ENCODE results near the gene CCDC85A.
"Not testable (repeated sequence)": the region's sequence is repeated elsewhere in the genome, so short reads cannot be mapped to it uniquely, and the experiment has no call there.

Gene CCDC85A

DNA sequence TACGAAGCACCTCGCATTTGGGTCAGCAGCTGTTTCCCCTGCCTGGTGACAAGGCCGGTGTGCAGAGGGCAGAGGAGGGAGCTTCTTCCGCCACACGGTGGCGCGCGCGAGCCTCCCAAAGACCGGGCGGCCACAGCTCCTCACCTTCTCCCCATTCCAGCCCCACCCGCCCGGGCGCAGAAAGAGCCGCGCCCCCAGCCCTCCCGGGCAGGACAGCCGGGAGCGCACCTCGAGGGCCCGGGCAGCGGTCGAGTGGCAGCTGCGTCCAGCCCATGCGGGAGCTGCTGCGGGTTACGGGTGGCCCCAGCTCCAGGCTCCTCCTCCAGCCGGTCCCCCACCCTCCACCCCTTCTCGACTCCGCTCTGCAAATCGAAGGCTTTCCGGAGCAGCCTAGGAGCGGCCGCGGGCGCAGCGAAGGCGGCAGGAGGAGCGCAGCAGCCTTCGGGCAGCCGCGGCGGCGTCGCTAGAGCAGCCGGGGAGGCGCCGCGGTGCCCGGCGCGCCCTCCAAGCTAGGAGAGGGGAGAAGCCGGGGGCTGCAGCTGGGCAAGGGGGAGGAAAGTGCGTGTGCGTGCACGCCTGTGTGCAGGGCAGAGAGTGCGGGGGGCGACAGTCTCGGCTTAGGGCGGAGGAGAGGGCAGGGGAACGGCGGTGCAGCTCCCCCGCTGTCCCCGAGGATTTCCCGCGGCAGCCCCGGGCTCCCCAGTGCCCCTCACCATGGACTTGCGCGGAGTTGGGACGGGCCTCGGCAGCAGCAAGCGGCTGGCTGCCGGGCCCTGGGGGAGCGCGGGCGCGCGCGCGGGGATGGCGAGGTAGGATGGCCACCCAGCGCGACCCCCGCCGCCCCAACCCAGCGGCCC, at the start of gene CCDC85A:
TSS of gene CCDC85A (plus strand) at position 348 of the 857 bp plus-strand sequence. CDS start 635 bp downstream, outside the sequence.
- DNase-seq (ENCODE audit: low spot score), result peak; percentile 78

DNA sequence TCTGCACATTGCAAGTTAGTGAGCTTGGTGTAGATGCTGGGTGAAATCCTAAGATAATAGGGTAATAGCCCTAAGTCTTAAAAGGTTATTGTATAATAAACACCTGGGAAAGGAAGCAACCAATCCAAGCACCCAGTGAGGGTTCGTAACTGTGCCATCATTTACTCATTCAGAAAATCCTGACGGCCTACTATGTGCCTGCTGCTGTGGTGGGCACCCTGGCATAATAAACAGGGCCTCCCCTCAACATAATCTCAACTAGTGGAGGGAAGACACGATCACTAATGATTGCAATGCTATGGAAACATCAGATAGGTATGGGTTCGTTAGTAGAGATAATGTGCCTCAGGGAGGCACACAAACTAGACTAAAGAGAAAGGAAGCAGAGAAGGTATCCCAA, 48.9 kb upstream of the CCDC85A start:
- DNase-seq (ENCODE audit: low spot score), result no peak

DNA sequence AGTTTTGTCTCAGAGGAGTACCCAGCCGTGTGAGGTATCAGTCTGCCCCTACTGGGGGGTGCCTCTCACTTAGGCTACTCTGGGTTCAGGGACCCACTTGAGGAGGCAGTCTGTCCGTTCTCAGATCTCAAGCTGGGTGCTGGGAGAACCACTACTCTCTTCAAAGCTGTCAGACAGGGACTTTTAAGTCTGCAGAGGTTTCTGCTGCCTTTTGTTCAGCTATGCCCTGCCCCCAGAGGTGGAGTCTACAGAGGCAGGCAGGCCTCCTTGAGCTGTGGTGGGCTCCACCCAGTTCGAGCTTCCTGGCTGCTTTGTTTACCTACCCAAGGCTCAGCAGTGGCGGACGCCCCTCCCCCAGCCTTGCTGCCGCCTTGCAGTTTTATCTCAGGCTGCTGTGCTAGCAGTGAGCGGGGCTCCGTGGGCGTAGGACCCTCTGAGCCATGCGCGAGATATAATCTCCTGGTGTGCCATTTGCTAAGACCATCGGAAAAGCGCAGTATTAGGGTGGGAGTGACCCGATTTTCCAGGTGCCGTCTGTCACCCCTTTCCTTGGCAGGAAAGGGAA, 41.2 kb upstream of the CCDC85A start:
- not testable (repeated sequence) for DNase-seq (ENCODE audit: low spot score)

DNA sequence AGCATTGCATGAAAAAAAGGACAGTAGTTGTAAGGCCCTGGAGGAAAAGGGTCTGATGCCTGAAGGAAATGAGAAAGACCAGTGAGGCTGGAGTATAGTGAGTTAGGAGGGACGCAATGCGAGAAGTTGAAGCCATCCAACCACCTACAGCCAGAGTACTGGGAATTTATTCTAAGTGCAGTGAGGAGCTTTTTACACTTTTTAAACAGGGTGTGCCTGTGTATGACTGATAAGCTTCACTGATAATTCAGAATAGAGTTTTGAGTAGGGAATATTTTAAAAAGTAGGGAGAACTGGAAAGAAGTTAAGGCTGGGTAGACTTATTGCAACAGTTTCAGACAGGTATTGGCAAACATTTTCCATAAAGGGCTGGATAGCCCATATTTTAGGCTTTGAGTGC, 35.9 kb upstream of the CCDC85A start:
- DNase-seq (ENCODE audit: low spot score), result no peak

DNA sequence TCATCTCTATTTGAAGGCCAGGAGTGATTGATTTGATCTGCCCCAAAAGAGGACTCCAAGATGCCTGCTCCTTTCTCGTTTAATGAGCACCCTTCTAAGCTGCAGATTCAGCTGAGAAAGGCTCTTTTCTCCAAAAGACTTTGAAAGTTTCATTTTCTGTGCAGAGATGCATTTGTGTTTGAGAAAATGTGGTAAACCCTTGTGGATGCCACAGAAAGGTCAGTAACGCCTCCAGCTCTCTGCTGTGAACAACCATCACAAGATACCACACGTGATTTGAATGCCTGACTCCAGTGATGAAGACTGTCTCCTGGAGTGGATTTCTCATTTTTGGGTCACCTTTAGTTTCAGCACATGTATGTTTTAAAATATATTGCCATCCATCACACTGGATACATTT, 35.0 kb upstream of the CCDC85A start:
- DNase-seq (ENCODE audit: low spot score), result no peak

DNA sequence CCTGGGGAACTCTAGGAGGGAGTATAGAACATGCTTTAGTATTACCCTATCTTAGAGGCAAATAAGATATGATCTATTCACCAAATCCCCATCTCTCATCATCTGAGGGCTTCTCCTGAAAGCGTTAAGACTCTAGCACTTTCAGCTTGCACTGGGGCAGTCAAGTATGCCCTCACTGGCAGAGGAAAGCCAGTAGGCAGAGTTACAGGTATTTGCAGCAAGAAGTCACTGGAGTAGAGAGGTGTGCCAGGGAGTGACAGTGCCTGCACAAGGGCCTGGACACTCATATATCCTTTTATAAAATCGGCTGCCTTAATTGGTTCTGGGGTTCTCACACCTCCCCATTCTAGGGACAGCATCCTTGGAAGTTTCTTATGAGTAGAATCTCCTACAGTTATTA, 31.9 kb upstream of the CCDC85A start:
- no peak for DNase-seq (ENCODE audit: low spot score)

DNA sequence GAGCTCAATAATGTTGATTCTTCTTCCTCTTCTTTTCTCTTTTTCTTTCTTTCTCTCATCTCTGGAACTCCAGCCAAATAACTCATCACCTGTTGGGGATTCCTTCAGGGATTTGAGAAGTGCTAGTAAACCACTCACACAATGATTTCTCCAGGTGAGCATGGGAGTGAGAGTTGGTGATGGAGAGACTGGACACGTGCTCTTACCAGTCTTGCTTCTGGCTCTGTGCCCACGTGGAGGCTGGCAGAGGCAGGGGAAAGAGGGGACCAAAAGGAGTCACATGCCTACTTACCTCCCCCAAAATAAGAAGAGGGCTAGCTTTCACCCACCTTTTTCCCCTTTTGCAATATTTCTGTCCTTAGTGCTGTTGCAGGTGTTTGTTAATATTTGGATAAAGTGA, 28.6 kb upstream of the CCDC85A start:
- DNase-seq (ENCODE audit: low spot score), result no peak

DNA sequence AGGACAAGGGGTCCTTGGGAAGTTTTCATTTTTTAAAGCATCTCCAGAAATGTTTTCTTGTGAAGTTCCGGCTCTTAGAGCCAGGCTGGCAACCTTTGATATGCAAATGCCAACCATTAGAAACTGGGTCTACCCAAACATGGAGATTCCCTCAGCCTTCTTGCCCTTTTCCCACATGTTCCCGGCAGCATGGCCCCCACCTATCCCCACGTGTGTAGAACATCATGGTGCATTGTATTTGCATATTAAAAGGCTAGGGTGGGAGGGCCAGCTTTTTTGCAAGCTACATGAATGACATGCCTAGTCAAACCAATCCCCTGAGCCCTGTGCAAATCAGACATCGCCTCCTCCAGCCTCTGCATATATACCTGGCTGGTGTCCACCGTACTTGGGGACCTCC, 23.9 kb upstream of the CCDC85A start:
- not testable (repeated sequence) for DNase-seq (ENCODE audit: low spot score)

DNA sequence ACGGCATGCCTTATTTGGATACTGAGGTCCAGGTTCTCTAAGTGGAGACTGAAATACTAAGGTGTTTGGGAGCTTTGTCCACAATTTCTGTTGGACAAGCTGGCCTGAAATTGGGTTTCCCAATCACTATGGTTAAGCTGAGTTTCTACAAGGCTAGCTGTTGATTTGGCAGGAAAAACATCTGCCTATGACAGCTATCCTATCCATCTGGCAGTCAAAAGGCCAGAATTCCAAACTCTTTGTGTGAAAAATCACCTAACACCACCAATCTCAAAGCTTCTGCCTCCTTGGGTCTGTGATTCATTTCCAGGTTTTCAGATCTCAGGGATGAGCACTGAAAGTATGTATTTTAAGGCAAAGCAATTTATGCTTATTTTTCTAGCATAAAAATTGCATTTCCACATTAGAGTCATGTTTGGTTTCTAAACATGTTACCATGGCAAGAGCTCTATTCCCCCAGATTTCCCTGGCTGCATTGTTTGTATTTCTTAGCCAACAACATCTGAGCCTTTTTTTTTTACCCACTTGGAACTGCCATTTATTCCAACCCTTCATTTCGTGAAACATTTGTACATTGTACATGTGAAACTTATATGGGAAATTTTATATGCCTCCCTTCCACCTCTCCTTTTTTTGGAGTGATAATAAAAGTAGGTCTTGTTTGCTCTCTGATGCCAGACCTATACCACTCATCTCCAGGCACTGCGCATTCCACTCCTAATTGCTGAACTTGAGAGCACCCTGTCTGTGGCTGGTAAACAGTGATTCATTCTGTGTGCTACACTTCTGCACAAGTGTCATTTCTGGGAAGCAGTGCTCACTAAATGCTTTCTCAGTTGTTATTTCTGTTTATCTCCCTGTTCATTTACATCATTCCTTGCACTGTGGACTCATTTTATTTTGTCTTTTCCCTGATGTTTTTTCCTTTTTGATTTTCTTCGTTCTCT, 15.9 kb upstream of the CCDC85A start:
- peak; percentile 23 for DNase-seq (ENCODE audit: low spot score)

DNA sequence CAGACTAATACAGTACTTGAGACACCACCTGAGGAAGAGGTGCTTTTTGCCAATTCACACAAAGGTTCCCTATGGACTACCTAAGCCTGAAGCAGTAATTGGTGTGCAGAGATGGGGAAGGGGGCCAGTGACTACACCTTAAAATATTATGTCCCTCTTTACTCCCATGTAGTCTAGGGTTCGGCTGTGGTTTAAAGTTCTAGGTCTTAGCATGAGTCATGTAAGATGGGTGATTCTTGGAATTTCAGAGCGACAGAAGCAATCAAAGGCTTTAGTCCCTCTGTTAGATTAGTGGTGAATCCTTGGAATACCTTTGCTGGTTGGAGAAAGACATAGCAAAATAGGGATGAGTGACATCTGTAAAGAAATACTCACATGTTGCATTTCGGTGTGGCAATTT, 14.3 kb upstream of the CCDC85A start:
- DNase-seq (ENCODE audit: low spot score), result no peak

DNA sequence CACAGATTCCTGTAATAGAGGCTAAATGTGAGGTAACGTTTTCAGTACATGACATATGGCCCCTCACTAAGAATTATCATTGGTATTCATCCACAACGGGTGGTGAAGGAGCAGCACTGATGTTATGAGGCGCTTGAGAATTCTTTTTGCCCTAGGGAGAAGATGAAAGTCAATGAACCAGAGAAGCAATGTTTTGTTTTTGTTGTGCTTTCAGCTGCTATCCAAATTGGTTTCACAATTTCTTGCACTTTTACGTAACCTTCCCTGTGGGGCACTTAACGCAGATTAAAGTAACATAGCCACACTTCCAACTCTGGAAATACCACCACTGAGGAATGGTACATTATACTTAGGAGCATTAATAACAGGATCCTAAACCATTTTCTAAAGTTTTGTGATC, 13.3 kb upstream of the CCDC85A start:
- no peak for DNase-seq (ENCODE audit: low spot score)

DNA sequence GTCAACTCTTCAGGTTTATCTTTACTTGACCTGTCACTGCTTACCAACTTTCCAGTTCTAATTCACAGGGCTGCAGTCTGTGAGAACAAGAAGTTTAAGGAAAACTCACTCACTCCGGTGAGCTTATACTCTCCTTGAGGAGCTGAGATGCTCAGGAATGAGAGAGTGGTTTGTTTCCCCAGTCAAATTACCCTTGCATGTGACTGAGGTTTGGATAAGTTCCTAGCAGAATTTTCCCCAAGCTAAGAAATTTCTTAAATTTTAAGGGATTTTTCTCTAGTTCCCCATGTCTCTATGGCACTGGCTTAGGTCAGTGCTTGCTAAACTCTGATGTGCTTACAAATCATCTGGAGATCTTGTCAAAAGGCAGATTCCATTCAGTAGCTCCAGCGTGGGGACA, 12.8 kb upstream of the CCDC85A start:
- no peak for DNase-seq (ENCODE audit: low spot score)

DNA sequence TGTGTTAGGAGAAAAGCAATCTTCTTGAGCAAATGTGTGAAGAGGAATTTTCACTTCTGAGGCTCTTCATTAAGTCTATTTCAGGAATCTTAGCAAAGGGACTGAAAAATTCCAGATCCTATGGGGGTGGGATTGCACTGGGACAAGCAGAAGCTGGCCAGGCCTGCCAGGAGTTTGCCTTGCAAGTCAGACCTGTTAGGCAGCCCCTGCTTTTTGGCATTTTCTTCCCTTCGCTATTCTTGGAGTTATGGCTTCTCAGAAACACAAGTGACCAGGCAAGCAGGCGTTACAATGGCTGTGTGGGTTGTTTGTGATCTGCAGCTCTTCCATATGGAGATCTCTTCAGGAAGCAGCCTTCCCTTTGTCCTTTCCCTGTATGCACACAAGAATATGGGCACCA, 8.0 kb upstream of the CCDC85A start:
- no peak for DNase-seq (ENCODE audit: low spot score)

DNA sequence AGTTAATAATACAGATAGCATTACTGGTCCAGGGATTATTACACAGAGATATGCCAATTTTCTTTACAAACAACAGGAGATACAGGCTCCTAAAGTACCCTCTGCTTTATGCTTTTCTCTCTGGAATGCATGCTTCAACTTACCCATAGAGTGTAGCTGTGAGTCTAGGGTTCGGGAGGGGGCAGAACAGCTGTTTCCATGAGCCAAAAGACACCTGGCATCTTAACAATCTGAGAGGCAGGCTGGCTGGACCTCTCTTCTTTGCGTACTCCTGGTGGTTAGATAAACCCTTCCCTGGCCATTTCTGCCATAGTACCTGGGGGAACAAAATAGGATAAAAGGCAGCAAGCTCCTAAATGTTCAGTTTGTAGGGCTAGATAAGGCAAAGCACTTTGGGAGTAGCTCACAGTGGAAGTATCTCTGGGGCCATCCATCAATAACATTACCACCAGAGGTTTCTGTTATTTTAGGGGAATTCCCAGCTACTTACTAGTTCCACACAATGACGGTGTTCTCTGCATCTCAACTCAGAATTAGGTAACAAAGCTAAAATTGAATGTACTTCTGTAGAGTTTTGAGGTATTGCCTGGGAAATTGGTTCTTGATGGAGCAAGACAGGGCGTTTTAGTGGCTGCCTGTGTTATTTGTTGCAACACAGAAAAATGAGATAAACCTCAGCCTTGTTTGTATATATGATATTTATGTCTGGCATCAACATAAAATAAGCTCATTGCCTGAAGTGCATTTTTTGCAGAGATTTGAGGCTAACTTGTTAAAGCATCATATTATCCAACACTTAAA, 6.2 kb upstream of the CCDC85A start:
- DNase-seq (ENCODE audit: low spot score), result no peak

DNA sequence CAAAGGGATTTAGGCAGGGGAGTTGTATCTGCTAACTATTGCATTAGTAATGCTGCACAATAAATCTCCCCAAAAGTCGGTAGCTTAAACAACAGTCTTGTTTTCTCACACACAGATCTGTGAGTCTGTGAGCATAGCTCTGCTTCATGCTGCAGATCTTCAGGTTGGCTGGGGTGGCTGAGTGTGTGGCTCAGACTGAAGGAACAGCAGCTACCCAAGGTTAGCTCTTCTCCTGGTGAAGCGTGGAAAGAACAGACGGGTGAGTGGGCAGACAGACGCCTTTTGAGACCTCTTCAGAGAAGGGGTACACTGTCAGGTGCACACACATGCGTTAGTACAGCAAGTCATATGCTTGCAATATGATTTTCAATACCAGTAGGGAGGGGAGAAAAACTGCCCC, 3.9 kb upstream of the CCDC85A start:
- no peak for DNase-seq (ENCODE audit: low spot score)

DNA sequence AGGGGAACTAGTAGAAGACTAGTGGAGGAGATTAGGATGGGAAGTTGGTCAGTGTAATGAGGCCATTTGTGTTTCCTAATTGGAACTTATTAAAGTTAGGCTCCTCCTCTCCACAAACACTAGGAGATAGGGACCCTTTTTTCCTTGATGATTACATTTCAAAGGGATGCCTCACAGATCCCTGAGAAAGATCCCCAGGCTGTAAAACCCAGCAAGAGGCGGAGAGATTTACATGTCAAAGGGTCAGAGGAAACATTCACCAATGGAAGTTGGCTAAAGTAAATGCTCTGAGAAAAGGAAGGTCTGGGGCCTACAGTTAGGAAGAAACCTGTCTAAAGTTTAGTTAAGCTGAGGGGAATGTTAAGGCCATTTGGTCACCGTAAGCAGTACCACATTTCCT, 1.4 kb upstream of the CCDC85A start:
- DNase-seq (ENCODE audit: low spot score), result no peak

DNA sequence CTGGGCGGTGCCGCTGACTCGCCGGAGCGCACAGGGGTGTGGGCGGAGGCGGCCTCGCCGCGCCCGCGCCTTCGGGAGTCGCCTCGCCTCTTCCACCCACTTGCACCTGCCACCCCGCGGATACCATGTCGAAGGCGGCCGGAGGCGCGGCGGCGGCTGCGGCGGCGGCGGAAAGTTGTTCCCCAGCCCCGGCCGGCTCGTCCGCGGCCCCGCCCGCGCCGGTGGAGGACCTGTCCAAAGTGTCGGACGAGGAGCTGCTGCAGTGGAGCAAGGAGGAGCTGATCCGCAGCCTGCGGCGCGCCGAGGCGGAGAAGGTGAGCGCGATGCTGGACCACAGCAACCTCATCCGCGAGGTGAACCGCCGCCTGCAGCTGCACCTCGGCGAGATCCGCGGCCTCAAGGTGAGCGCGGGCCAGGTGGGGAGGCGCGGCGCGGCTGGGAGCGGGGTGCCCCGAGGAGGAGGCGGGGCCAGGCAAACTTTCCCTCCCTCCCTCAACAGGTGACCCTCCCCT, 766 bp downstream of the CCDC85A start:
- peak; percentile 31 for DNase-seq (ENCODE audit: low spot score)

DNA sequence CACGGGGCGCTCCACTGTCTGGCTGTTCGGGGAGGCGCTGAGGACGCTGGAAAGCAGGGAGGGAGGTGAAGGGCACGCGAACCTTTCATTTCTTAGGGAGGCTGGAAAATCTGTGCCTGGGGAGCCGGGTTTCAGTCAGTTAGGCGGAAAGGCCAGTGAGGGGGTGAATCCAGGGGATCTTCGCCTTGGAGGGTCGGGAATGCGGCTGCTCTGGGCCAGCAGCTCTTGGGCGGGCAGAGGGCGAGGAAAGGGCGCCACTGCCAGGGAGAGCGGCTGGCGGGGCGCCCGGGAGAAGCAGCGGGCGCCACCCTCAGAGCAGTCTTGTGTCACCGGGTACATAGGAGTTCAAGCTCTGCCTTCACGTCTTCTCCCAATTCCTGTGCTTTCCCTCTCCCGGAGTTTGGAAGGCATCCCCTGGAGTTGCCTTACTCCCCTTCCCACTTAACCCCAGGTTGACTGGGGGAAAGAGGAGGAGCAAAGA, 1.4 kb downstream of the CCDC85A start:
- DNase-seq (ENCODE audit: low spot score), result peak; percentile 31

DNA sequence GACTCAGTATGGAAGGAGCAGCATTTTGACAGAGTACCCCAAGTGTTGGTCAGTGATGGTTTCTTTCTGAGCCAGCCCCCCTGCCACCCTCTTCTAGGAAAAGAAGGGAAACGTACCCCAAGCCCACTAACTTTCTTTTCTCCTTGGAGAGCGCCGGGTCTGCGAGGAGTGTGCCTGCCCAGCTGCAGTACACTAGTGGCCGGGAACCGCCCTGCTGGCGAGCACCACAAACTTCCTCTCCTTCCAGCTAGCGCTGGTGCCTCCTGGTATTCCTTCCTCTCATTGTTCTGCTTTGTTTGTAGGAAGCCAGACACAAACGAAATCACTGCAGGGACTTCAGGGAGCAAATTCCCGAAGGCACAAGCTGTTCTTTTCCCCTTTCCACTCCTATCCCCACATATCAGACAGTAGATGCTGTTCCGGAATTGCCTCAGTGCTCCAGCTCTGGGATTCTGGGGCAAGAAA, 1.8 kb downstream of the CCDC85A start:
- DNase-seq (ENCODE audit: low spot score), result peak; percentile 53

DNA sequence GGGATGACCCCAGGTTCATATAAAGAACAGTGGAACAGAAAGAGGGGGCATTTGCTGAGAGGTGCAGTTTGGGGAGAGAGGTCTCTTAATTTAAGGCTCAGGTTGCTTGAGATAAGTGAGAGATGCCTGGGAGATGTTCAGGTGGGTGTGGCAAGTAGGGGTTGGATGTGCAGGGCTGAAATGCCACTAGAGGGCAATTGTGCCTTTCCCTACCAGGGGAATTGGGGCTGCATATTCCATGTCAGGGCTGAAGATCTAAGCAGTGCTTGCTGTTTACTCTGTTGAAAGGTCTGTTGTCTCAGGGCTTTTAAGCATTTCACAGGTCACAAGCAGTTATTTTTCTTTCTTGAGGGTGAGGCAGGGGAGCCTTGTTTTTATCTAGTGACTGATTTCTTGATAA, 7.8 kb downstream of the CCDC85A start:
- DNase-seq (ENCODE audit: low spot score), result peak; percentile 60

DNA sequence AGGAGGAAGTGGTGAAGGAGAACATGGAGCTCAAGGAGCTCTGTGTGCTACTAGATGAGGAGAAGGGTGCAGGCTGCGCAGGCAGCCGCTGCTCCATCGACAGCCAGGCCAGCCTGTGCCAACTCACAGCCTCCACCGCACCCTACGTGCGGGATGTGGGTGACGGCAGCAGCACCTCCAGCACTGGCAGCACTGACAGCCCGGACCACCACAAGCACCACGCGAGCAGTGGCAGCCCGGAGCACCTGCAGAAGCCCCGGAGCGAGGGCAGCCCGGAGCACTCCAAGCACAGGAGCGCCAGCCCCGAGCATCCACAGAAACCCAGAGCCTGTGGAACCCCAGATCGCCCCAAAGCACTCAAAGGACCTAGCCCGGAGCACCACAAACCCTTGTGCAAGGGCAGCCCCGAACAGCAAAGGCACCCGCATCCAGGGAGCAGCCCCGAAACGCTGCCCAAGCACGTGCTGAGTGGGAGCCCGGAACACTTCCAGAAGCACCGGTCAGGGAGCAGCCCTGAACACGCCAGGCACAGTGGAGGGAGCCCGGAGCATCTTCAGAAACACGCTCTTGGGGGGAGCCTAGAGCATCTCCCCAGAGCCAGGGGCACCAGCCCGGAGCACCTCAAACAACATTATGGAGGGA, 9.0 kb downstream of the CCDC85A start:
- no peak for DNase-seq (ENCODE audit: low spot score)

All from SW480 (cell line).